Measurements from ENCODE around the gene MTMR2. TPM values are rescaled to one million over a fixed set of nuclear protein-coding genes. Genes with fewer than 3 reads are reported as not detected.

Gene MTMR2
- total and polyA plus RNA-seq, 12 donors = 6.9 to 31.6 (median 23.7) TPM

DNA sequence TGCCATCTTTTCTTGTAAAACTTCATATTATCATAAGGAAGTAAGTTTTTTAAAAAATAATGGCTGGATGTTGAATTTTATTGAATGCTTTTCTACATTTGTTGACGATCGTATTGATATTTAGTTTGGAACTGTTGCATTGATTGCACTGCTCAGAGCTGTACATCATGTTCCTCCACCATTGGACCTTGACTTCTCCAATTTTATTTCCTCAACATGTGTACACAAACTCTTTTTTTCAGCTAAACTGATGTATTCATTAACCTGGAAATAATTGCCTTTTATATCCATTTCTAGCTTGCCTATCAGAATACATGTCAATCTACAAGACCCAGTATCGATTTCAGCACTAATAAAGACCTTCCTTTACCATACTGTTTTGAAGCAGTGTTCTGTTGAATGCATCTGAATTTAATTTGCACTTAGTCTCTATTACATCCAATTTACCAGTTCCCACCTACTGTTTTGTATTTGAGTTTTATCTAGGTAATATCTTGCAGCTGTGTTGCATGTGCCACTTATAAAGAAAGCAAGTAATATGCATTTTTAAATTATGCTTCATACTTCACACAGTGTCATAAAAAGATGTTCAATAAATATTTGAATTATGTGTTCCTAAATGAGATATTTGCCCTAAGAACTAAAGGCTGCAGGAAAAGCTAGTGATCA is 128.1 kb downstream of the MTMR2 start:
- Histone ChIP-seq H3K4me3 (no peak overlapping the region), H3K9me3 (replicated peaks in 1 of 3) (no peaks in the 10 kb centered on the region), H3K27ac (no peak overlapping the region), H3K27me3 (no peaks in the 10 kb centered on the region), H3K4me1 (replicated peaks in 1 of 2) (peaks cover 6 to 13% of the 10 kb centered on the region in 2 donors), H3K36me3 (replicated peaks in 1 of 2) (peaks cover 0 to 13% of the 10 kb centered on the region in 2 donors)
- no peak for TF ChIP-seq POLR2A (IDR thresholded peaks at IDR 0.05)
- TF ChIP-seq, protein P1, sequence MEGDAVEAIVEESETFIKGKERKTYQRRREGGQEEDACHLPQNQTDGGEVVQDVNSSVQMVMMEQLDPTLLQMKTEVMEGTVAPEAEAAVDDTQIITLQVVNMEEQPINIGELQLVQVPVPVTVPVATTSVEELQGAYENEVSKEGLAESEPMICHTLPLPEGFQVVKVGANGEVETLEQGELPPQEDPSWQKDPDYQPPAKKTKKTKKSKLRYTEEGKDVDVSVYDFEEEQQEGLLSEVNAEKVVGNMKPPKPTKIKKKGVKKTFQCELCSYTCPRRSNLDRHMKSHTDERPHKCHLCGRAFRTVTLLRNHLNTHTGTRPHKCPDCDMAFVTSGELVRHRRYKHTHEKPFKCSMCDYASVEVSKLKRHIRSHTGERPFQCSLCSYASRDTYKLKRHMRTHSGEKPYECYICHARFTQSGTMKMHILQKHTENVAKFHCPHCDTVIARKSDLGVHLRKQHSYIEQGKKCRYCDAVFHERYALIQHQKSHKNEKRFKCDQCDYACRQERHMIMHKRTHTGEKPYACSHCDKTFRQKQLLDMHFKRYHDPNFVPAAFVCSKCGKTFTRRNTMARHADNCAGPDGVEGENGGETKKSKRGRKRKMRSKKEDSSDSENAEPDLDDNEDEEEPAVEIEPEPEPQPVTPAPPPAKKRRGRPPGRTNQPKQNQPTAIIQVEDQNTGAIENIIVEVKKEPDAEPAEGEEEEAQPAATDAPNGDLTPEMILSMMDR (IDR thresholded peaks at IDR 0.05) = no peak
- WGBS, 4 donors = 93 to 96% (median 95%) methylated on average over 3 of the region's 3 CpGs
- intact Hi-C loops (cut with DNase I) = no loop called here
- DNase-seq = no peak

DNA sequence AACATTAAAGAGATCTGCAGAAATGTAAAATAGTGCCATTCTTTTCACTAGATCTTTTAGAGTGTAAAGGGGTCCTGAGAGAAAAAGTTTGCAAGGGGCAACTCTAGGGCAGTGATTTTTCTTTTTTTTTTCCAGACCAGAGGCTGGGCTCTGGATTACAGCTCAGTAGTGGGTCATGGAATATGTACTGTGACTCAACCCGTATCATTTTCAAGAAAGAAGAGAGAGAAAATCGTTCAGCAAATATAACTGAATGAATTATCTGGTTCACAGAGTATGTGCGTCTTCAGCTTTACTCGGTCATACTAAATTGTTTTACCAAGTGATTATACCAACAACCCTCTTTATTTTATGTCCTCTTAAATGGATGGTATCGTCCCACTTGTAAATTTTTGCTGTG is 129.8 kb downstream of the MTMR2 start:
- Histone ChIP-seq H3K27me3 (no peaks in the 10 kb centered on the region), H3K36me3 (replicated peaks in 1 of 2) (no peaks in the 10 kb centered on the region), H3K9me3 (replicated peaks in 1 of 3) (no peaks in the 10 kb centered on the region), H3K4me3 (no peak overlapping the region), H3K4me1 (replicated peaks in 1 of 2) (peaks cover 6 to 13% of the 10 kb centered on the region in 2 donors), H3K27ac (no peak overlapping the region)
- TF ChIP-seq, protein P1 (IDR thresholded peaks at IDR 0.05) = no peak
- no peak for DNase-seq
- 88 to 94% (median 89%) methylated on average over 5 of the region's 5 CpGs for WGBS, 4 donors
- intact Hi-C loops (cut with DNase I) = no loop called here

DNA sequence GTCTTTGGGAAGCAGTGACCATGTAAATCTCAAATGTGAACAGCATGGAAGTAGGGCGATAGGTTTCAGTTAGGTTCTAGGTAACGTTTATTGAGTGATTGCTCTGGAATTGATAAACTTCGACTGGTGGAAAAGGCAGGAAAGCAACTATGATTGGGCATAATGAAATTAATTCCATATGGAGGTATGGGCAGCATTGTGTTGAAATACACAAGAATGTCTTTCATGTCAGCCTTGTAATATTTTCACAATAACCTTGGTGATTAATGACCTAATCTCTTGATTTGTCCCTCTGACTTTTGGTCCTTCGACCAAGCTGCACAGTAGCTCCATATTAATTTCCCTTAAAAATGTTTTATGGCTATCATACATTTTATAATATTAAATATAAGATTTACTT is 130.8 kb downstream of the MTMR2 start:
- TF ChIP-seq, protein P1 (IDR thresholded peaks at IDR 0.05) = no peak
- no peaks in the 10 kb centered on the region for H3K9me3 ChIP-seq (replicated peaks in 1 of 3)
- H3K27ac ChIP-seq = no peak overlapping the region
- intact Hi-C loops (cut with DNase I) = no loop called here
- peaks cover 9 to 21% of the 10 kb centered on the region in 2 donors for H3K4me1 ChIP-seq (replicated peaks in 1 of 2)
- no peak overlapping the region for H3K4me3 ChIP-seq
- 82 to 86% (median 84%) methylated on average over 4 of the region's 4 CpGs for WGBS, 4 donors
- no peak for DNase-seq
- H3K36me3 ChIP-seq (replicated peaks in 1 of 2) = no peaks in the 10 kb centered on the region
- H3K27me3 ChIP-seq = no peaks in the 10 kb centered on the region

DNA sequence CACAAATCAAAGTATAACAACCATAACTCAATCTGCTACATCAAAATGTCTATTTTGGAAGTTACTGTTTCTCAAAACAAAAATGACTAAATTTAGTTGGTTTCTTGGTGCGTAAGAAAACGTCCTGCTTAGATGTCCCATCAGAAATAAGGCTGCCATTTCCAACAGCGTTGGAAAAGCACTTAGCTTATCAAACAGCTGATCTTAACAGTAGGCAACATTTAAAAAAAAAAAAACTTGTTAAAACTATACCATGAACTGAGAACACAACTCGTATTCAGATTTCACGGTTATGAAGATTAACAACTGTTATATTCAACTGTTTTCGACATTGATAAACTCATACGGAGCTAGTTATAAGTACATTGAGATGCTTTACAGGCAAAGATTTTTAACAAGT is 131.2 kb downstream of the MTMR2 start:
- Histone ChIP-seq H3K4me3 (no peak overlapping the region), H3K36me3 (replicated peaks in 1 of 2) (no peaks in the 10 kb centered on the region), H3K4me1 (replicated peaks in 1 of 2) (peaks cover 9 to 25% of the 10 kb centered on the region in 2 donors), H3K27me3 (no peaks in the 10 kb centered on the region), H3K9me3 (replicated peaks in 1 of 3) (no peaks in the 10 kb centered on the region), H3K27ac (no peak overlapping the region)
- WGBS, 4 donors = 89 to 94% (median 93%) methylated on average over 7 of the region's 7 CpGs
- DNase-seq = no peak
- intact Hi-C loops (cut with DNase I) = no loop called here
- TF ChIP-seq, protein P1 (IDR thresholded peaks at IDR 0.05) = no peak
- no peak for TF ChIP-seq POLR2A (IDR thresholded peaks at IDR 0.05)

Data from adrenal gland (tissue), 12 donors.